CD14-positive monocyte (primary cell): ENCODE results near the gene EZH2. TPM values are rescaled to one million over a fixed set of nuclear protein-coding genes. Genes with fewer than 3 reads are reported as not detected.

Experiments
- DNase-seq, 3 donors: peaks; one replicate each; pipeline ENCODE4 v3.0.0-alpha.2; 2011 to 2022
- H2AFZ ChIP-seq: 2 replicates; pipeline ENCODE4 v1.6.0; 2012; ENCODE audit warnings: mild to moderate bottlenecking, low read depth, low read length, inconsistent platforms; ENCODE audit not compliant: insufficient read depth, poor library complexity, severe bottlenecking
- H3K27ac ChIP-seq, 2 donors: 1 replicate in 1 of 2; 2 replicates in 1 of 2; pipeline ENCODE4 v1.5.1; 2012 to 2013; ENCODE audit warnings: low read length in 2 of 2, control low read depth in 1 of 2, inconsistent platforms in 1 of 2, low read depth in 1 of 2, mild to moderate bottlenecking in 1 of 2
- H3K27me3 ChIP-seq, 2 donors: one replicate each; pipeline versions ENCODE4 v1.6.0 to v1.6.1; 2011 to 2013; ENCODE audit warnings: low read length in 2 of 2; ENCODE audit not compliant: control insufficient read depth in 2 of 2, insufficient read depth in 2 of 2
- H3K36me3 ChIP-seq, 2 donors: replicated peaks in 1 of 2; 1 replicate in 1 of 2; 2 replicates in 1 of 2; pipeline versions ENCODE4 v1.5.1 to v1.6.1; 2012 to 2013; ENCODE audit warnings: low read length in 2 of 2, control low read depth in 1 of 2, inconsistent platforms in 1 of 2, mild to moderate bottlenecking in 1 of 2; ENCODE audit not compliant: insufficient read depth in 2 of 2, control insufficient read depth in 1 of 2
- H3K4me1 ChIP-seq, 2 donors: 1 replicate in 1 of 2; 2 replicates in 1 of 2; pipeline versions ENCODE4 v1.5.1 to v1.6.1; 2012 to 2013; ENCODE audit warnings: low read length in 2 of 2, control low read depth in 1 of 2, inconsistent platforms in 1 of 2, mild to moderate bottlenecking in 1 of 2, moderate library complexity in 1 of 2; ENCODE audit not compliant: insufficient read depth in 2 of 2, control insufficient read depth in 1 of 2
- H3K4me2 ChIP-seq: replicated peaks from 2 replicates; pipeline ENCODE3; 2012; ENCODE audit warnings: low read length, moderate library complexity, mild to moderate bottlenecking; ENCODE audit not compliant: poor library complexity, severe bottlenecking; ENCODE audit errors: extremely low read depth
- H3K4me3 ChIP-seq, 3 experiments: fragments of 200-600 bp in 1 of 3; sonication (generic) in 1 of 3; replicated peaks in 1 of 3; 1 replicate in 2 of 3; 2 replicates in 1 of 3; pipeline ENCODE4 v1.5.1; 2011 to 2013; ENCODE audit warnings: low read length in 3 of 3, mild to moderate bottlenecking in 3 of 3, control low read depth in 2 of 3, low read depth in 2 of 3, inconsistent platforms in 1 of 3, moderate library complexity in 1 of 3
- H3K79me2 ChIP-seq: 2 replicates; pipeline ENCODE4 v1.6.0; 2012; ENCODE audit warnings: mild to moderate bottlenecking, control low read depth, inconsistent platforms, low read length, moderate library complexity; ENCODE audit not compliant: insufficient read depth
- H3K9ac ChIP-seq: 2 replicates; pipeline ENCODE4 v1.6.0; 2017; ENCODE audit warnings: low read length, mild to moderate bottlenecking; ENCODE audit not compliant: insufficient read depth, poor library complexity, severe bottlenecking
- H3K9me3 ChIP-seq, 2 donors: replicated peaks in 1 of 2; 1 replicate in 1 of 2; 2 replicates in 1 of 2; pipeline versions ENCODE4 v1.5.1 to v1.6.1; 2012 to 2013; ENCODE audit warnings: low read length in 2 of 2, control low read depth in 1 of 2; ENCODE audit not compliant: control insufficient read depth in 1 of 2, insufficient read depth in 1 of 2
- H4K20me1 ChIP-seq: 2 replicates; pipeline ENCODE4 v1.6.0; 2012; ENCODE audit warnings: mild to moderate bottlenecking, low read length, control low read depth, moderate library complexity; ENCODE audit not compliant: insufficient read depth
- H3K27ac Mint-ChIP-seq, 7 donors: one replicate each; pipeline ENCODE4 v1.8.0; 2020; ENCODE audit warnings: mild to moderate bottlenecking in 7 of 7, mixed read lengths in 7 of 7, moderate library complexity in 6 of 7, inconsistent platforms in 2 of 7
- H3K27me3 Mint-ChIP-seq, 3 donors: one replicate each; pipeline ENCODE4 v1.8.0; 2021 to 2022; ENCODE audit warnings: low read depth in 3 of 3, mild to moderate bottlenecking in 3 of 3, mixed read lengths in 3 of 3, moderate library complexity in 3 of 3, inconsistent platforms in 1 of 3
- H3K36me3 Mint-ChIP-seq, 2 donors: one replicate each; pipeline ENCODE4 v1.8.0; 2020; ENCODE audit warnings: mixed read lengths in 2 of 2, inconsistent platforms in 1 of 2, mild to moderate bottlenecking in 1 of 2
- H3K4me1 Mint-ChIP-seq: one replicate; pipeline ENCODE4 v1.8.0; 2020; ENCODE audit warnings: mild to moderate bottlenecking, mixed read lengths
- H3K4me3 Mint-ChIP-seq, 2 donors: one replicate each; pipeline ENCODE4 v1.8.0; 2020; ENCODE audit warnings: mild to moderate bottlenecking in 2 of 2, mixed read lengths in 2 of 2, moderate library complexity in 1 of 2
- H3K9me3 Mint-ChIP-seq, 7 donors: one replicate each; pipeline ENCODE4 v1.8.0; 2020 to 2022; ENCODE audit warnings: mixed read lengths in 7 of 7, mild to moderate bottlenecking in 6 of 7, moderate library complexity in 6 of 7, inconsistent platforms in 2 of 7
- CTCF ChIP-seq: fragments of 200-600 bp; IDR thresholded peaks from one replicate; pipeline ENCODE4 v1.8.0; 2022; ENCODE audit warnings: antibody characterized with exemption, mild to moderate bottlenecking
- WGBS: methylation state at CpG from one replicate; pipeline ENCODE4 v1.1.5; 2013; ENCODE audit warnings: missing lambda C conversion rate; ENCODE audit not compliant: insufficient coverage; 5-methylcytosine and 5-hydroxymethylcytosine counted together
- intact Hi-C, 2 donors: fragments of 100-400 bp; cut with micrococcal nuclease; formaldehyde crosslinking; loops; one replicate each; pipeline versions ENCODE4 v1.15.0 to v1.15.1; 2023
- polyA plus RNA-seq, 3 donors: library from polyadenylated mRNA; depleted of rRNA in 1 of 3; unstranded in 2 of 3; stranded (reverse) in 1 of 3; fragments of 300-500 nt in 2 of 3; fragments of >200 nt in 1 of 3; fragmentation: Illumina TruSeq in 2 of 3; gene quantifications; 1 replicate in 2 of 3; 2 replicates in 1 of 3; pipeline ENCODE4 v1.2.3, GENCODE V29; 2012 to 2021

Gene EZH2
- polyA plus RNA-seq, 3 donors: 1.3 to 6.1 (median 1.6) TPM

DNA sequence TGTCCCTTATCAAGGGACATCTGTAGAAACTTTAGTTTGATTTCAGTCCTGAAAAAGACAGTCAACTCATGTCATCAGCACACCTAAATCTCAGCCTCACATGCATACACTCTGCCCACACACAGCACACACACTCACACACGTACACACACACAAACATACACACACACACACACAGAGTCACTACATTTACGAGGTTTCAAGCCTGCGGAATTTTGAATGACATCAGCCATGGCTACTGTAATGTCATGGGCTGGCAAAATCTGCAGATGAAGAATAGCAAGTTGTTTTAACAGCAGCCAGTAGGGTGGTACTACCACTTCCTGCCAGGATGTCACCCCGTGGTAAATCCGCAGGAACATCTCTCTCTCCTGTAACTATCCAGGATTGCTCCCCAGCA lies 37.1 kb upstream of the EZH2 start:
- no peaks in the 10 kb centered on the region for H3K27me3 ChIP-seq
- no peak overlapping the region for H2AFZ ChIP-seq
- WGBS: 100% methylated on average over 1 of the region's 5 CpGs
- intact Hi-C loops: no loop called here
- peaks cover 0 to 3% (median 0%) of the 10 kb centered on the region in 7 donors for H3K9me3 Mint-ChIP-seq
- no peaks in the 10 kb centered on the region for H3K79me2 ChIP-seq
- no peaks in the 10 kb centered on the region for H3K9me3 ChIP-seq
- H3K27ac ChIP-seq: no peak overlapping the region
- H3K4me3 ChIP-seq: no peak overlapping the region
- no peak overlapping the region for H3K4me2 ChIP-seq
- H3K9ac ChIP-seq: no peak overlapping the region
- H3K27me3 Mint-ChIP-seq: no peaks in the 10 kb centered on the region
- no peak overlapping the region for H3K4me3 Mint-ChIP-seq
- no peak for TF ChIP-seq CTCF
- H4K20me1 ChIP-seq: no peaks in the 10 kb centered on the region
- no peak for DNase-seq
- no peaks in the 10 kb centered on the region for H3K4me1 Mint-ChIP-seq
- H3K4me1 ChIP-seq: no peaks in the 10 kb centered on the region
- H3K27ac Mint-ChIP-seq: no peak overlapping the region
- H3K36me3 Mint-ChIP-seq: no peaks in the 10 kb centered on the region
- H3K36me3 ChIP-seq: no peaks in the 10 kb centered on the region

DNA sequence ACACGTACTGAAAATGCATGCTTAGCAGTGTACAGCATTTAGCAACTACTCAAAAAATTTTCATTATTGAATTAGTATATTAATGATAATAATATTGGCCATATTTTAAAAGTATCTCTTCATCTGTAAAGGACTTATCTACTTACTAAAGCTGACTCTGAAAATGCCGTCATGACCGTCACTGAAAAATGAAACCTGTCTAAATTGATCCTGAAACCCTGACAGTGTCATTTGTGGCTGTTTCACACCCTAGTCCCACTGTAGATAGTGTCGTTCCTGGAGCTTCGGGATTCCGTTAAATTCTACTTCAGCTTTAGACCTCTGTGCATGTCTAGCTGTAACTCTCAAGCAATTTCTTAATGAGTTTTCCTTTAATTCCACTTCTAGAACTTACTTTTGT lies 35.8 kb upstream of the EZH2 start:
- Histone ChIP-seq H3K4me1 (no peaks in the 10 kb centered on the region), H3K9ac (no peak overlapping the region), H3K9me3 (no peaks in the 10 kb centered on the region), H3K36me3 (no peaks in the 10 kb centered on the region), H4K20me1 (no peaks in the 10 kb centered on the region), H3K79me2 (no peaks in the 10 kb centered on the region), H3K4me3 (no peak overlapping the region), H2AFZ (no peak overlapping the region), H3K4me2 (no peak overlapping the region), H3K27ac (no peak overlapping the region), H3K27me3 (no peaks in the 10 kb centered on the region)
- intact Hi-C loops: no loop called here
- DNase-seq: no peak
- Mint-ChIP-seq H3K36me3 (no peaks in the 10 kb centered on the region), H3K9me3 (peaks cover 0 to 2% (median 0%) of the 10 kb centered on the region in 7 donors), H3K4me1 (no peaks in the 10 kb centered on the region), H3K27me3 (peaks cover 0 to 2% (median 0%) of the 10 kb centered on the region in 3 donors), H3K27ac (no peak overlapping the region), H3K4me3 (no peak overlapping the region)
- 94% methylated on average over 2 of the region's 6 CpGs for WGBS
- TF ChIP-seq CTCF: no peak
